ENCODE data around the gene PDE6D.

Gene PDE6D

GRCh38 chr2:231785822-231786176 lies 4.7 kb upstream of the PDE6D start:
- TF ChIP-seq CTCF (IDR thresholded peaks at IDR 0.05) = no peak

GRCh38 chr2:231785413-231785812 lies 4.3 kb upstream of the PDE6D start:
- no peak for TF ChIP-seq CTCF (IDR thresholded peaks at IDR 0.05)

- TF ChIP-seq CTCF (IDR thresholded peaks at IDR 0.05) = no peak
Measured at GRCh38 chr2:231781798-231782726, 980 bp upstream of the PDE6D start.

- no peak for TF ChIP-seq CTCF (IDR thresholded peaks at IDR 0.05)
Measured at GRCh38 chr2:231780123-231780908, 766 bp downstream of the PDE6D start.

GRCh38 chr2:231769170-231770136 lies 11.6 kb downstream of the PDE6D start:
- no peak for TF ChIP-seq CTCF (IDR thresholded peaks at IDR 0.05)

GRCh38 chr2:231765496-231765929 lies 15.6 kb downstream of the PDE6D start:
- no peak for TF ChIP-seq CTCF (IDR thresholded peaks at IDR 0.05)

GRCh38 chr2:231764760-231765159 lies 16.3 kb downstream of the PDE6D start:
- TF ChIP-seq CTCF (IDR thresholded peaks at IDR 0.05) = no peak

Data from LNCAP (cell line).